ENCODE data around the gene ATXN1. TPM values are rescaled to one million over a fixed set of nuclear protein-coding genes. Genes with fewer than 3 reads are reported as not detected.

ATXN1 gene
- total RNA-seq, 1 donor = 48.5 TPM

DNA sequence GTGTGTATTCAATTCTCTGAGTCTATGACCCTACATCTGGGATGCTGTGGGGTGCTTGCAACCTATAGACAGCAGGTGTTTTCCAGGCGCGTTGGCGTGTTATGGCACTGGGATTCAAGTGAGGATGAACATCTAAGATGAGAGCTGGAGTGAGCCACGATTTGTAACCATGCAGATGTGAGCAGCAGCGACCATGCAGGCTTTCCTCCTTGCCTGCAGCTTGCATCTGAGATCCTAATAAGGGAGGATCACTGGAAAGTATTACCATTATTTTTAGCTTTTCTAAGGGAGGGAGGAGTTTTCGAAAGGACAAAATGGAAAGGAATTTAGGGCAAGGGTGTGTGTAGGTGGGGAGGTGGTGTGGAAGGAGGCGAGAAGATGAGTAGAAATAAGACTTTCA, 216.7 kb downstream of the ATXN1 start:
- no peaks in the 10 kb centered on the region for H3K36me3 ChIP-seq (ENCODE audit: insufficient read depth, low read length)
- peak overlapping the region; percentile 13 for H3K27ac ChIP-seq (ENCODE audit: low read depth, low read length)
- H3K4me1 ChIP-seq (ENCODE audit: insufficient read depth, low read length) = peaks cover 6% of the 10 kb centered on the region
- H3K4me2 ChIP-seq (ENCODE audit: insufficient read depth, low read length) = no peak overlapping the region
- H4K20me1 ChIP-seq (ENCODE audit: insufficient read depth, low read length) = peaks cover 13% of the 10 kb centered on the region
- H3K9me3 ChIP-seq (ENCODE audit: low read depth, low read length) = no peaks in the 10 kb centered on the region
- TF ChIP-seq, protein P1, sequence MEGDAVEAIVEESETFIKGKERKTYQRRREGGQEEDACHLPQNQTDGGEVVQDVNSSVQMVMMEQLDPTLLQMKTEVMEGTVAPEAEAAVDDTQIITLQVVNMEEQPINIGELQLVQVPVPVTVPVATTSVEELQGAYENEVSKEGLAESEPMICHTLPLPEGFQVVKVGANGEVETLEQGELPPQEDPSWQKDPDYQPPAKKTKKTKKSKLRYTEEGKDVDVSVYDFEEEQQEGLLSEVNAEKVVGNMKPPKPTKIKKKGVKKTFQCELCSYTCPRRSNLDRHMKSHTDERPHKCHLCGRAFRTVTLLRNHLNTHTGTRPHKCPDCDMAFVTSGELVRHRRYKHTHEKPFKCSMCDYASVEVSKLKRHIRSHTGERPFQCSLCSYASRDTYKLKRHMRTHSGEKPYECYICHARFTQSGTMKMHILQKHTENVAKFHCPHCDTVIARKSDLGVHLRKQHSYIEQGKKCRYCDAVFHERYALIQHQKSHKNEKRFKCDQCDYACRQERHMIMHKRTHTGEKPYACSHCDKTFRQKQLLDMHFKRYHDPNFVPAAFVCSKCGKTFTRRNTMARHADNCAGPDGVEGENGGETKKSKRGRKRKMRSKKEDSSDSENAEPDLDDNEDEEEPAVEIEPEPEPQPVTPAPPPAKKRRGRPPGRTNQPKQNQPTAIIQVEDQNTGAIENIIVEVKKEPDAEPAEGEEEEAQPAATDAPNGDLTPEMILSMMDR (IDR thresholded peaks at IDR 0.05; ENCODE audit: extremely low read depth, low read depth, low read length) = no peak
- DNase-seq (ENCODE audit: insufficient read length, low spot score, missing footprints) = no peak
- H3K4me3 ChIP-seq (ENCODE audit: insufficient read depth, low read length) = no peak overlapping the region
- H3K27me3 ChIP-seq (ENCODE audit: insufficient read depth, low read length) = no peaks in the 10 kb centered on the region
- no peaks in the 10 kb centered on the region for H3K79me2 ChIP-seq (ENCODE audit: insufficient read depth, low read length)
- no peak overlapping the region for H2AFZ ChIP-seq (ENCODE audit: low read length)

DNA sequence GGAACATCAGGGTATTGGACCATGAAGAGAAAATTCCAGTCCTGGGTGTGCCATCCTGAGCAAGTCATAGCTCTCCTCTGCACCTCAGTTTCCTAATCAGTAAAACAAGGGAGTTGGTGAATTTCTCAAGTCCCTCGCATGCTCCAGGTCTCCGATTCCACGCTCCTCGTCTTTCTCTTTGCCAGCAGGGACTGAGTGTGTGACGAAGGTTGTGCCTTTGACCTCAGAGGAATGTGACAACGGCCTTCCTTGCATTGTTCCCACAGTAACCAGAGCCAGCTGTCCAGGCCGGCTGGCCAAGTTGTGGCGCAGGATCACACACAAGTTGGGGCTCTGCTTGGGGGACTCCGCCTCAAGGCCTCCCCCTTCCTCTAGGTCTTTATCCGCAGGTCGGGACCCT, 217.3 kb downstream of the ATXN1 start:
- DNase-seq (ENCODE audit: insufficient read length, low spot score, missing footprints) = peak; percentile 11
- H2AFZ ChIP-seq (ENCODE audit: low read length) = no peak overlapping the region
- H3K4me2 ChIP-seq (ENCODE audit: insufficient read depth, low read length) = no peak overlapping the region
- H3K4me1 ChIP-seq (ENCODE audit: insufficient read depth, low read length) = peaks cover 6% of the 10 kb centered on the region
- H3K79me2 ChIP-seq (ENCODE audit: insufficient read depth, low read length) = no peaks in the 10 kb centered on the region
- H3K9me3 ChIP-seq (ENCODE audit: low read depth, low read length) = no peaks in the 10 kb centered on the region
- H3K27ac ChIP-seq (ENCODE audit: low read depth, low read length) = no peak overlapping the region
- TF ChIP-seq, protein P1 (IDR thresholded peaks at IDR 0.05; ENCODE audit: extremely low read depth, low read depth, low read length) = no peak
- no peaks in the 10 kb centered on the region for H3K27me3 ChIP-seq (ENCODE audit: insufficient read depth, low read length)
- no peak overlapping the region for H3K4me3 ChIP-seq (ENCODE audit: insufficient read depth, low read length)
- peaks cover 13% of the 10 kb centered on the region for H4K20me1 ChIP-seq (ENCODE audit: insufficient read depth, low read length)
- no peaks in the 10 kb centered on the region for H3K36me3 ChIP-seq (ENCODE audit: insufficient read depth, low read length)

DNA sequence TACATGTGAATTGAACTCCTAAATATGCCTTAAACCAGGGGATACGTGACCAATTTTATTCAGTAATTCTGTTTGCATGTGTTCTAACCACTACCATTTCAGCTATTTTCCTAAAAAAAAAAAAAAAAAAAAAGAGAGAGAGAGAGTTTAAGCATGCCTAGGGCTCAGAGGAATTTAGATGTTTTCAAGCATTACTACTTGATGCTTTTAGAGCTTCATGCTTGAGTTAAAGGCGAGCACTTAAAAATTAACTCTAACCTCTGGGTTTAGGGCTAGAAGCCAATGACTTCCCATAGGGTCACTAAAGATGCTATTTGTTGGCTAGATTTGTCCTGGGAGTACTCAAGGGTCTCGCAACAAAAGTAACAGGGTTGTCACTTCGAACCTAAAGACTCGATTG, 217.7 kb downstream of the ATXN1 start:
- Histone ChIP-seq H3K4me1 (ENCODE audit: insufficient read depth, low read length) (peaks cover 6% of the 10 kb centered on the region), H3K27ac (ENCODE audit: low read depth, low read length) (no peak overlapping the region), H3K79me2 (ENCODE audit: insufficient read depth, low read length) (no peaks in the 10 kb centered on the region), H3K4me3 (ENCODE audit: insufficient read depth, low read length) (no peak overlapping the region), H3K4me2 (ENCODE audit: insufficient read depth, low read length) (no peak overlapping the region), H4K20me1 (ENCODE audit: insufficient read depth, low read length) (peaks cover 13% of the 10 kb centered on the region), H3K36me3 (ENCODE audit: insufficient read depth, low read length) (no peaks in the 10 kb centered on the region), H2AFZ (ENCODE audit: low read length) (no peak overlapping the region), H3K9me3 (ENCODE audit: low read depth, low read length) (no peaks in the 10 kb centered on the region), H3K27me3 (ENCODE audit: insufficient read depth, low read length) (no peaks in the 10 kb centered on the region)
- TF ChIP-seq, protein P1 (IDR thresholded peaks at IDR 0.05; ENCODE audit: extremely low read depth, low read depth, low read length) = no peak
- peak; percentile 6 for DNase-seq (ENCODE audit: insufficient read length, low spot score, missing footprints)

DNA sequence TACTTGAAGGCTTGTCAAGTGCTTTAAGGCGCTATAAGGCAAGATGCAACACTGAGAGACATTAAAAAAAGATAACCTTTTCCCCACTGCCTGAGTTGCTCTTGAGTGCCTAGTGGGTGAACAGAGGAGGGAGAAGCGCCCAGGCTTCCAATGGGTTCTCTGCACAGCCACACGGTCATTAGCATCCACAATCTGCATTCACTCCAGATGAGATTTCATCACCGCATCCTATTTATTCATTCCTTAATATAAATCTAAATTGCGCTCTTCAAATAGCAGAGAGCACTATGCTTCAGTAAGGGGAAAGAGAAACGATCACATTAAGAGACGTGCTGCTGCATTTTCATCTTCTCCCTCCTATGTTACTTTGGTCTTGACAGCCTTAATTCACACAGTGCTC, 219.2 kb downstream of the ATXN1 start:
- peaks cover 6% of the 10 kb centered on the region for H4K20me1 ChIP-seq (ENCODE audit: insufficient read depth, low read length)

More for the DNA sequence above, 219.2 kb downstream of the ATXN1 start:
- Histone ChIP-seq H3K4me1 (ENCODE audit: insufficient read depth, low read length) (no peaks in the 10 kb centered on the region), H3K4me3 (ENCODE audit: insufficient read depth, low read length) (no peak overlapping the region), H3K36me3 (ENCODE audit: insufficient read depth, low read length) (no peaks in the 10 kb centered on the region), H3K27ac (ENCODE audit: low read depth, low read length) (no peak overlapping the region), H3K79me2 (ENCODE audit: insufficient read depth, low read length) (no peaks in the 10 kb centered on the region), H2AFZ (ENCODE audit: low read length) (no peak overlapping the region), H3K4me2 (ENCODE audit: insufficient read depth, low read length) (no peak overlapping the region), H3K27me3 (ENCODE audit: insufficient read depth, low read length) (no peaks in the 10 kb centered on the region), H3K9me3 (ENCODE audit: low read depth, low read length) (no peaks in the 10 kb centered on the region)
- no peak for DNase-seq (ENCODE audit: insufficient read length, low spot score, missing footprints)
- TF ChIP-seq, protein P1 (IDR thresholded peaks at IDR 0.05; ENCODE audit: extremely low read depth, low read depth, low read length) = no peak
